ENCODE measurements around the gene ROBO4.

GRCh38 chr11:124898263-124898680 is 607 bp upstream of the ROBO4 start:
- TF ChIP-seq SNAI2 (CRISPR knock-in tag; IDR thresholded peaks at IDR 0.05) (no peak), RARB (CRISPR knock-in tag; IDR thresholded peaks at IDR 0.05) (no peak)

All from SK-N-SH treated with all-trans-retinoic acid at 6 μM for 48 hours (cell line).